AG09309 (cell line): ENCODE measurements around the gene COLEC11.
"Not testable (repeated sequence)": the region's sequence is repeated elsewhere in the genome, so short reads cannot be mapped to it uniquely, and the experiment has no call there.

Experiments
- DNase-seq: peaks from one replicate; pipeline ENCODE4 v3.0.0-alpha.2; 2010; ENCODE audit warnings: low read depth
- H3K4me3 ChIP-seq: 2 replicates; pipeline ENCODE4 v1.5.1; 2011; ENCODE audit warnings: mild to moderate bottlenecking, low read depth, low read length, moderate library complexity; ENCODE audit not compliant: control insufficient read depth
- TF ChIP-seq, protein P1 (sequence below): IDR thresholded peaks from 2 replicates; pipeline ENCODE4 v1.5.1; 2011; ENCODE audit warnings: mild to moderate bottlenecking, low read depth, low read length, inconsistent platforms; ENCODE audit not compliant: insufficient read depth, control insufficient read depth; ENCODE audit errors: missing control alignments

Gene COLEC11

GRCh38 chr2:3604207-3604877 is 9.4 kb downstream of the COLEC11 start:
- DNase-seq: no peak
- TF ChIP-seq, protein P1, sequence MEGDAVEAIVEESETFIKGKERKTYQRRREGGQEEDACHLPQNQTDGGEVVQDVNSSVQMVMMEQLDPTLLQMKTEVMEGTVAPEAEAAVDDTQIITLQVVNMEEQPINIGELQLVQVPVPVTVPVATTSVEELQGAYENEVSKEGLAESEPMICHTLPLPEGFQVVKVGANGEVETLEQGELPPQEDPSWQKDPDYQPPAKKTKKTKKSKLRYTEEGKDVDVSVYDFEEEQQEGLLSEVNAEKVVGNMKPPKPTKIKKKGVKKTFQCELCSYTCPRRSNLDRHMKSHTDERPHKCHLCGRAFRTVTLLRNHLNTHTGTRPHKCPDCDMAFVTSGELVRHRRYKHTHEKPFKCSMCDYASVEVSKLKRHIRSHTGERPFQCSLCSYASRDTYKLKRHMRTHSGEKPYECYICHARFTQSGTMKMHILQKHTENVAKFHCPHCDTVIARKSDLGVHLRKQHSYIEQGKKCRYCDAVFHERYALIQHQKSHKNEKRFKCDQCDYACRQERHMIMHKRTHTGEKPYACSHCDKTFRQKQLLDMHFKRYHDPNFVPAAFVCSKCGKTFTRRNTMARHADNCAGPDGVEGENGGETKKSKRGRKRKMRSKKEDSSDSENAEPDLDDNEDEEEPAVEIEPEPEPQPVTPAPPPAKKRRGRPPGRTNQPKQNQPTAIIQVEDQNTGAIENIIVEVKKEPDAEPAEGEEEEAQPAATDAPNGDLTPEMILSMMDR: no peak
- H3K4me3 ChIP-seq: no peak overlapping the region

DNA sequence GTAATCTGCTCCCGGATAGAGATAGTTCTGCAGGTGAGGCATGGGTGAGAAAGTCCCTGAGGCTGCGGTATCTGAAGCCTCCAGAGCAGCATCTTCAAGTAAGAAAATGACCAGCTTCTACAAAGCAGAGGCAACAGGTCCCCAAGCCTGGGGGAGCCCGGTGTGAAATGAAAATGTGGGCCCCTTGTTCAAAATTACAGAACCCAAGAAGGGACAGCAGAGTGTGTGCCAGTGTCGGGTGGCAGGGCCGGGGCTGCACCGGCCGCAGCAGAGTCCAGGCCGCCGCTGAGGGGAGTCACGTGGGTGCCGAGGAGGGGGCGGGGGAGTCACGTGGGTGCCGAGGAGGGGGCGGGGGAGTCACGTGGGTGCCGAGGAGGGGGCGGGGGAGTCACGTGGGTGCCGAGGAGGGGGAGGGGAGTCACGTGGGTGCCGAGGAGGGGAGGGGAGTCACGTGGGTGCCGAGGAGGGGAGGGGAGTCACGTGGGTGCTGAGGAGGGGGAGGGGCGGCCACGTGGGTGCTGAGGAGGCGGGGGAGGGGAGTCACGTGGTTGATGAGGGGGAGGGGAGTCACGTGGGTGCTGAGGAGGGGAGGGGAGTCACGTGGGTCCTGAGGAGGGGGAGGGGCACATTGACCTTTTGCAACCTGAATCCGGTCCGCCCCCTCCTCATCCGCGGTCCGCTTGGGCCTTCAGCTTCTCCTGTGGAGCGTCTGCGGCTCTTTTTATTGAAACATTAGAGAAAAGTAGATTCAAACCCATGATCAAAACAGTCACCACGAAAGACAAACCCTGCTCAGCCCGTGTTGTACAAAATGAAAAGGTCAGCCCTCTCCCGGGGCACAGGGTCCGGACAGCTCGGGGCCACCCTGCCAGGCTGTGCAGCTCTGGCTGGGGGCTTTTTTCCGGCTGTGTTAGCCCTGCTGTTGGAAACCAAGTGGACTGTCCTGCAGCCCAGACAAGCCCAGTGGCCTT is 10.4 kb downstream of the COLEC11 start:
- H3K4me3 ChIP-seq: no peak overlapping the region; the same call in 1 of the 2 replicates
- no peak for DNase-seq
- TF ChIP-seq, protein P1: no peak

GRCh38 chr2:3606028-3606369 is 11.1 kb downstream of the COLEC11 start:
- TF ChIP-seq, protein P1: no peak
- H3K4me3 ChIP-seq: no peak overlapping the region
- no peak for DNase-seq

DNA sequence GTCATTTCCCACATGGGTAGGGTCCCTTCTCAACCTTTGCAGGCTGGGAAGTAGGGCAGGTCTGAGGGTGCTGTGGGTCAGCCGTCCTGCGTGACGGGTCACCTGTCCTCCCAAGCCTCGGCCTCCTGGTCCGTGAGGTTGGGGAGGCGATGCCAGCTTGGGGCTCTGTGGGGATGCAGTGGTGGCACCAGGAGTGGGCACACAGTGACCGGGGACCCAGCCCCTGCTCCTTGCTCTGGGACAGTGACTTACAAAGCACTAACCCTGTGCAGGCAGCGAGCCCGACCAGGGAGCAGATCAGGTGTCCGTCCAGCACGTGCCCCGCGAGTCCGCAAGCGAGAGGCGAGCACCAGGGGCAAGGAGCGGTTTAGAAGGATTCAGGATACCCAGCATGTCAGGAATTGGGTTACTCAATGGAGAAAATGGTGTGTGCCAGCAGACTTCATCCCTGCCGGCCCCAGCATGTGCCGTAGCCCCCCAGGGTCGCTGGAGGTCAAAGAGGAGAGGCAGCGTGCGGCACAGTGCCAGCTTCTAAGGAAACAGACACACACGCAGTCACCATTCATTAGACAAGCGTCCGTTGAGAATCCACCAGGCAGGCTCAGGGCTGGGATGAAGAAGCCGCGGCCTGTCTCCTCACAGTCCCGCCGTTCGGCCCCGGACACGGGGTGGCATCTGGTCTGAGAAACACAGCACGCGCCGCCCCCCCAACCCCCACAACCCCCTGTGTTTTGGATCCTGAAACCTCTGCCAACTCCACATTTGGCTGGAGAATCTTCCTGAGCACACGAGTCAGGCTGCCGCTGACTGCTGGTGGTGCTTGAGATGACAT is 11.7 kb downstream of the COLEC11 start:
- no peak for DNase-seq
- TF ChIP-seq, protein P1: no peak
- H3K4me3 ChIP-seq: no peak overlapping the region

- TF ChIP-seq, protein P1: no peak
- no peak overlapping the region for H3K4me3 ChIP-seq
- no peak for DNase-seq
Observed at GRCh38 chr2:3608373-3609278, 13.7 kb downstream of the COLEC11 start.

DNA sequence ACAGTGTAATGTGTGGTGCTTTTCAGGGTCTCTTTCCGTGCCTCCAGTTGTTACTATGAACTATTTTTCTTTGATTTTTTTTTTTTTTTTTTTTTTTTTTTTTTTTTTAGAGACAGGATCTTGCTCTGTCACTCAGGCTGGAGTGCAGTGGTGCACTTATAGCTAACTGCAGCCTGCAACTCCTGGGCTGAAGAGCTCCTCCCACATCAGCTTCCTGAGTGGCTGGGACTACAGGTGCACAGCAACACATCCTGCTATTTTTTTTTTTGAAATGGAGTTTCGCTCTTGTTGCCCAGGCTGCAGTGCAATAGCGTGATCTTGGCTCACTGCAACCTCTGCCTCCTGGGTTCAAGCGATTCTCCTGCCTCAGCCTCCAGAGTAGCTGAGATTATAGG is 14.4 kb downstream of the COLEC11 start:
- not testable (repeated sequence) for H3K4me3 ChIP-seq, DNase-seq
